Measurements from ENCODE around the gene CST7. TPM values are rescaled to one million over a fixed set of nuclear protein-coding genes. Genes with fewer than 3 reads are reported as not detected.

The CST7 gene
- total and polyA plus RNA-seq, 10 of the 15 experiments (the other 5 are each of a cell fraction or from before 2014, with no cell fraction given): 0.69 TPM; not detected in 9

DNA sequence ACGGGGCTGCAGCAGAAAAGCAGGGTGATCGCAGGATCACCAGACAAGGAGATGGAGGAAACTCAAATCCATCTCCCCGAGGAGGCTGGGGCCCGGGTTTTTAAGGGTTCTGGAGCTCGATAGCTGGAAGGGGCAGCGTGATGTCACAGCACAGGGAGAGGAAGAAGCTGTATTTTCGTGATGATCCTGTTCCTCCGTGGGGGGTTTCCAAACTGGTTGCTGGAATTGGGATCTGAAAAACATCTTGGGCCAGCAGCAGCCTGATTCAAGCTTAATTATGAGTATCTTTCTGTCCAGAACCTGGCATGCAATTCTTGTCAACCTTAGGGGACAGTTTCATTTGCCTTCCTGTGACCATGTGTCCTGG lies 4.1 kb downstream of the CST7 start:
- no peak overlapping the region for H3K27ac ChIP-seq (ENCODE audit: control insufficient read depth, insufficient read depth)

DNA sequence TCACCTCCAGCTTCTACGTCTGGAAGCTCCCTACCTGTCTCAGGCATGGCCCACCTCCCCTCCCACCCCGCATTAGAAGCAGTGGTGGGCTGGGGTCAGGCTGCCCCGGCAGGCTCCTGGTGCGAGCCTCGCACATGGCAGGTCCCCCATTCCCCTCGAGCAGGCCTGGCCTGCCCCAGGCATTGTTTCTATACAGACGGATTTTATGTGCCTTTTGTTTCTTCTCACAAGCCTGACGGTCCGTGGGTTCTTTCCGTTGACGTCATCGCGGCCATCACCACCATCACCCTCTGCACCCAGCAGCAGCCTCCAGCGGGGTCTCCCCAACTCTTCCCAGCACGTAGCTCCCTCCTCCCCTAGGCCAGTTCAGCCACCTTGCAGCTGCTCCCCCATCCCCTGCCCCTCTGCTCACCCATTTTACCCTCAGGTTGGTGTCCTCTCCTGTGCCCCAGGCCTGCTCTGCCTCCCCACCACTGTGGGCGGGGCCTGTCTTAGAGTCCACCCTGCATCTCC lies 4.6 kb downstream of the CST7 start:
- intact Hi-C loops (cut with micrococcal nuclease; ENCODE audit: unreplicated experiment): no loop called here
- ChIA-PET RAD21 (ENCODE audit: unreplicated experiment) (no interaction called here), POLR2A (no interaction called here), CTCF (interaction anchor here (1.7 kb wide), 1 partner anchor 23 kb away, joined by 4 read pairs; no protein-coding TSS in a partner anchor), SMC1A (ENCODE audit: uncharacterized antibody, unreplicated experiment) (no interaction called here)
- Histone ChIP-seq H3K36me3 (ENCODE audit: control insufficient read depth in 2 of 2, insufficient read depth in 2 of 2, low read length in 1 of 2) (peaks cover 0 to 1% of the 10 kb centered on the region in 2 experiments; a peak in 2 of 4 replicates), H2AFZ (ENCODE audit: control insufficient read depth, low read depth, low read length) (no peak overlapping the region), H3K27ac (ENCODE audit: control insufficient read depth, insufficient read depth) (no peak overlapping the region), H3K4me2 (ENCODE audit: control insufficient read depth, insufficient read depth) (no peak overlapping the region), H3K79me2 (ENCODE audit: control insufficient read depth, insufficient read depth, low read length) (no peaks in the 10 kb centered on the region), H4K20me1 (ENCODE audit: control insufficient read depth, insufficient read depth) (no peaks in the 10 kb centered on the region), H3K4me1 (ENCODE audit: control insufficient read depth, insufficient read depth, low read length) (peaks cover 14% of the 10 kb centered on the region), H3K9me3 (replicated peaks; ENCODE audit: control insufficient read depth, insufficient read depth, low read length) (no peaks in the 10 kb centered on the region), H3K9ac (ENCODE audit: control insufficient read depth, insufficient read depth, low read length) (no peak overlapping the region), H3K27me3 (replicated peaks in 1 of 2; ENCODE audit: control insufficient read depth in 2 of 2, insufficient read depth in 2 of 2, low read length in 1 of 2) (no peaks in the 10 kb centered on the region), H3K4me3 (no peak overlapping the region)
- 83% methylated on average over 16 of the region's 16 CpGs for WGBS (ENCODE audit: insufficient coverage, insufficient replicate concordance, low lambda C conversion rate, missing lambda C conversion rate)
- DNase-seq (ENCODE audit: low read depth, low spot score): no peak
- BruUV-seq (replicated peaks): no TSS peak
- in situ Hi-C loops (cut with MboI): no loop called here
- no peak for FAIRE-seq
- no peak for ATAC-seq
- TF ChIP-seq, protein P1, sequence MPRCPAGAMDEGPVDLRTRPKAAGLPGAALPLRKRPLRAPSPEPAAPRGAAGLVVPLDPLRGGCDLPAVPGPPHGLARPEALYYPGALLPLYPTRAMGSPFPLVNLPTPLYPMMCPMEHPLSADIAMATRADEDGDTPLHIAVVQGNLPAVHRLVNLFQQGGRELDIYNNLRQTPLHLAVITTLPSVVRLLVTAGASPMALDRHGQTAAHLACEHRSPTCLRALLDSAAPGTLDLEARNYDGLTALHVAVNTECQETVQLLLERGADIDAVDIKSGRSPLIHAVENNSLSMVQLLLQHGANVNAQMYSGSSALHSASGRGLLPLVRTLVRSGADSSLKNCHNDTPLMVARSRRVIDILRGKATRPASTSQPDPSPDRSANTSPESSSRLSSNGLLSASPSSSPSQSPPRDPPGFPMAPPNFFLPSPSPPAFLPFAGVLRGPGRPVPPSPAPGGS (IDR thresholded peaks at IDR 0.05; ENCODE audit: borderline replicate concordance, insufficient read depth, low read depth, low read length, poor library complexity, severe bottlenecking): no peak
- TF ChIP-seq ASH2L (IDR thresholded peaks at IDR 0.05; ENCODE audit: borderline replicate concordance, low read depth) (no peak), EGR1 (IDR thresholded peaks at IDR 0.05; ENCODE audit: borderline replicate concordance in 1 of 2, low read depth in 2 of 2, low read length in 2 of 2) (no peak), SIX5 (IDR thresholded peaks at IDR 0.05; ENCODE audit: low read depth, low read length, severe bottlenecking) (no peak), HCFC1 (IDR thresholded peaks at IDR 0.05; ENCODE audit: low read length) (no peak), SREBF2 (IDR thresholded peaks at IDR 0.05; ENCODE audit: low read length) (no peak), KLF5 (IDR thresholded peaks at IDR 0.05; ENCODE audit: partially characterized antibody) (no peak), WRNIP1 (IDR thresholded peaks at IDR 0.05; ENCODE audit: borderline replicate concordance, low read depth, low read length) (no peak), POU2F2 (IDR thresholded peaks at IDR 0.05; ENCODE audit: borderline replicate concordance, low read depth, low read length) (no peak)
- TF ChIP-seq, protein P2, sequence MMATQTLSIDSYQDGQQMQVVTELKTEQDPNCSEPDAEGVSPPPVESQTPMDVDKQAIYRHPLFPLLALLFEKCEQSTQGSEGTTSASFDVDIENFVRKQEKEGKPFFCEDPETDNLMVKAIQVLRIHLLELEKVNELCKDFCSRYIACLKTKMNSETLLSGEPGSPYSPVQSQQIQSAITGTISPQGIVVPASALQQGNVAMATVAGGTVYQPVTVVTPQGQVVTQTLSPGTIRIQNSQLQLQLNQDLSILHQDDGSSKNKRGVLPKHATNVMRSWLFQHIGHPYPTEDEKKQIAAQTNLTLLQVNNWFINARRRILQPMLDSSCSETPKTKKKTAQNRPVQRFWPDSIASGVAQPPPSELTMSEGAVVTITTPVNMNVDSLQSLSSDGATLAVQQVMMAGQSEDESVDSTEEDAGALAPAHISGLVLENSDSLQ (IDR thresholded peaks at IDR 0.05): no peak
- TF ChIP-seq, protein P3, sequence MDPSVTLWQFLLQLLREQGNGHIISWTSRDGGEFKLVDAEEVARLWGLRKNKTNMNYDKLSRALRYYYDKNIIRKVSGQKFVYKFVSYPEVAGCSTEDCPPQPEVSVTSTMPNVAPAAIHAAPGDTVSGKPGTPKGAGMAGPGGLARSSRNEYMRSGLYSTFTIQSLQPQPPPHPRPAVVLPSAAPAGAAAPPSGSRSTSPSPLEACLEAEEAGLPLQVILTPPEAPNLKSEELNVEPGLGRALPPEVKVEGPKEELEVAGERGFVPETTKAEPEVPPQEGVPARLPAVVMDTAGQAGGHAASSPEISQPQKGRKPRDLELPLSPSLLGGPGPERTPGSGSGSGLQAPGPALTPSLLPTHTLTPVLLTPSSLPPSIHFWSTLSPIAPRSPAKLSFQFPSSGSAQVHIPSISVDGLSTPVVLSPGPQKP (IDR thresholded peaks at IDR 0.05; ENCODE audit: low read depth, low read length): no peak

More for the DNA sequence above, 4.1 kb downstream of the CST7 start:
- Histone ChIP-seq H3K36me3 (ENCODE audit: control insufficient read depth in 2 of 2, insufficient read depth in 2 of 2, low read length in 1 of 2) (no peaks in the 10 kb centered on the region; a peak in 1 of 4 replicates), H3K79me2 (ENCODE audit: control insufficient read depth, insufficient read depth, low read length) (no peaks in the 10 kb centered on the region), H3K9ac (ENCODE audit: control insufficient read depth, insufficient read depth, low read length) (no peak overlapping the region), H4K20me1 (ENCODE audit: control insufficient read depth, insufficient read depth) (no peaks in the 10 kb centered on the region), H3K4me3 (no peak overlapping the region), H3K4me2 (ENCODE audit: control insufficient read depth, insufficient read depth) (no peak overlapping the region), H3K9me3 (replicated peaks; ENCODE audit: control insufficient read depth, insufficient read depth, low read length) (no peaks in the 10 kb centered on the region), H3K27me3 (replicated peaks in 1 of 2; ENCODE audit: control insufficient read depth in 2 of 2, insufficient read depth in 2 of 2, low read length in 1 of 2) (no peaks in the 10 kb centered on the region), H3K4me1 (ENCODE audit: control insufficient read depth, insufficient read depth, low read length) (peaks cover 14% of the 10 kb centered on the region), H2AFZ (ENCODE audit: control insufficient read depth, low read depth, low read length) (no peak overlapping the region)
- FAIRE-seq: no peak
- no peak for DNase-seq (ENCODE audit: low read depth, low spot score)
- intact Hi-C loops (cut with micrococcal nuclease; ENCODE audit: unreplicated experiment): no loop called here
- in situ Hi-C loops (cut with MboI): no loop called here
- RAD21 ChIA-PET (ENCODE audit: unreplicated experiment): no interaction called here
- SMC1A ChIA-PET (ENCODE audit: uncharacterized antibody, unreplicated experiment): no interaction called here
- no TSS peak for BruUV-seq (replicated peaks)
- POLR2A ChIA-PET: no interaction called here
- TF ChIP-seq ZNF274 (IDR thresholded peaks at IDR 0.05; ENCODE audit: insufficient read depth, insufficient read length) (no peak), KAT2A (conservative IDR thresholded peaks at IDR 0.05; ENCODE audit: control insufficient read depth, low read depth, low read length) (no peak), ZNF217 (IDR thresholded peaks at IDR 0.05) (no peak), BACH1 (IDR thresholded peaks at IDR 0.05; ENCODE audit: borderline replicate concordance) (no peak)
- TF ChIP-seq, protein P4, sequence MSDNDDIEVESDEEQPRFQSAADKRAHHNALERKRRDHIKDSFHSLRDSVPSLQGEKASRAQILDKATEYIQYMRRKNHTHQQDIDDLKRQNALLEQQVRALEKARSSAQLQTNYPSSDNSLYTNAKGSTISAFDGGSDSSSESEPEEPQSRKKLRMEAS (IDR thresholded peaks at IDR 0.05; ENCODE audit: low read depth, low read length): no peak
- ATAC-seq: no peak
- CTCF ChIA-PET: interaction anchor here (1.7 kb wide), 1 partner anchor 23 kb away, joined by 4 read pairs; no protein-coding TSS in a partner anchor
- 76% methylated on average over 8 of the region's 8 CpGs for WGBS (ENCODE audit: insufficient coverage, insufficient replicate concordance, low lambda C conversion rate, missing lambda C conversion rate)
